ENCODE data around the gene KRTAP5-3. TPM values are rescaled to one million over a fixed set of nuclear protein-coding genes. Genes with fewer than 3 reads are reported as not detected.

Gene KRTAP5-3
- total RNA-seq, 1 experiment from 2014 or later, result not detected

DNA sequence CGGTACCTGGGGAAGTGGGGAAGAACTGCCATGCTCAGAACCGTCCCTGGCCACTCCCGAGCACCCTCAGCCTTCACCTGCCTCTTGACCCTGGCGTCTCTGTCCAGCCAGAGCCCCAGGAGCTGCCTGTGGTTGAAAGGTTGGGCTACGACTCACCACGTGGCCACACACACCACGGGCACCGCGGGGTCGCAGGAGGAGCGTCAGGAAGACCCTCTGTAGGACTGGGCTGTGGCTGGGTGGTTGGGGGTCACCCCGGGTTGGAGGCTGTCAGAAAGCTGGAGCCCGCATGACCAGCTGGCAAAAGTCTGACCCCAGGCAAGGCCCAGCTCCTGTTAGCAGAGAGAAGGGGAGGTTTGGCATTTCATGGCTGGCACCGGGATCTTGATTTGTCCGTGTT lies 32.8 kb upstream of the KRTAP5-3 start:
- no peak overlapping the region for H3K27ac Mint-ChIP-seq
- TF ChIP-seq, protein P1, sequence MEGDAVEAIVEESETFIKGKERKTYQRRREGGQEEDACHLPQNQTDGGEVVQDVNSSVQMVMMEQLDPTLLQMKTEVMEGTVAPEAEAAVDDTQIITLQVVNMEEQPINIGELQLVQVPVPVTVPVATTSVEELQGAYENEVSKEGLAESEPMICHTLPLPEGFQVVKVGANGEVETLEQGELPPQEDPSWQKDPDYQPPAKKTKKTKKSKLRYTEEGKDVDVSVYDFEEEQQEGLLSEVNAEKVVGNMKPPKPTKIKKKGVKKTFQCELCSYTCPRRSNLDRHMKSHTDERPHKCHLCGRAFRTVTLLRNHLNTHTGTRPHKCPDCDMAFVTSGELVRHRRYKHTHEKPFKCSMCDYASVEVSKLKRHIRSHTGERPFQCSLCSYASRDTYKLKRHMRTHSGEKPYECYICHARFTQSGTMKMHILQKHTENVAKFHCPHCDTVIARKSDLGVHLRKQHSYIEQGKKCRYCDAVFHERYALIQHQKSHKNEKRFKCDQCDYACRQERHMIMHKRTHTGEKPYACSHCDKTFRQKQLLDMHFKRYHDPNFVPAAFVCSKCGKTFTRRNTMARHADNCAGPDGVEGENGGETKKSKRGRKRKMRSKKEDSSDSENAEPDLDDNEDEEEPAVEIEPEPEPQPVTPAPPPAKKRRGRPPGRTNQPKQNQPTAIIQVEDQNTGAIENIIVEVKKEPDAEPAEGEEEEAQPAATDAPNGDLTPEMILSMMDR (conservative IDR thresholded peaks at IDR 0.05), result no peak

More for the DNA sequence above, 32.8 kb upstream of the KRTAP5-3 start:
- Mint-ChIP-seq H3K4me3 (no peak overlapping the region), H3K27me3 (ENCODE audit: low read depth) (peaks cover 31% of the 10 kb centered on the region), H3K9me3 (no peaks in the 10 kb centered on the region), H3K36me3 (ENCODE audit: insufficient read depth in 1 of 3, low read depth in 3 of 3) (no peaks in the 10 kb centered on the region), H3K4me1 (peaks cover 3 to 5% of the 10 kb centered on the region in 2 experiments; a peak in 2 of 4 replicates)
- H2BK120ac ChIP-seq (ENCODE audit: low read depth, low read length, poor library complexity, severe bottlenecking), result no peak overlapping the region
- no peak overlapping the region for H2BK5ac ChIP-seq (ENCODE audit: insufficient read length, low read length)
- no peak for DNase-seq
- H3K9me3 ChIP-seq (ENCODE audit: control insufficient read depth, low read depth, low read length), result no peaks in the 10 kb centered on the region
- no peak overlapping the region for H3K14ac ChIP-seq (ENCODE audit: insufficient read depth, low read length)
- H3K23ac ChIP-seq (ENCODE audit: insufficient read length, low read depth, low read length), result no peak overlapping the region
- no peak overlapping the region for H3K27ac ChIP-seq (ENCODE audit: insufficient read length, low read depth, low read length)
- H3K4me2 ChIP-seq (ENCODE audit: insufficient read depth, insufficient read length, low read length), result no peak overlapping the region
- H3K23me2 ChIP-seq (ENCODE audit: insufficient read length, low read depth, low read length, poor library complexity, severe bottlenecking), result no peaks in the 10 kb centered on the region
- no peak overlapping the region for H3K56ac ChIP-seq (ENCODE audit: insufficient read length, low read depth, low read length)
- H3T11ph ChIP-seq (ENCODE audit: low read length), result no peak overlapping the region
- no peak overlapping the region for H4K91ac ChIP-seq (ENCODE audit: insufficient read length, low read depth, low read length)
- H4K8ac ChIP-seq (replicated peaks; ENCODE audit: insufficient read length, low read depth, low read length), result no peak overlapping the region
- WGBS (ENCODE audit: extremely low coverage, insufficient read length, low lambda C conversion rate), result no CpG with 5 or more reads among the region's 15 CpGs
- no peaks in the 10 kb centered on the region for H3K79me1 ChIP-seq (ENCODE audit: insufficient read depth, low read depth, low read length, poor library complexity, severe bottlenecking)
- H2BK20ac ChIP-seq (ENCODE audit: low read depth, low read length, poor library complexity, severe bottlenecking), result no peak overlapping the region
- no peak overlapping the region for H3K9ac ChIP-seq (ENCODE audit: extremely low read depth, insufficient read length, low read length)
- H4K20me1 ChIP-seq (ENCODE audit: control insufficient read depth, insufficient read depth, insufficient read length), result no peaks in the 10 kb centered on the region
- H2AK5ac ChIP-seq (ENCODE audit: insufficient read length, low read length), result no peak overlapping the region
- no peak overlapping the region for H3K18ac ChIP-seq (ENCODE audit: insufficient read length, low read depth, low read length)
- no peak overlapping the region for H2AFZ ChIP-seq (ENCODE audit: low read length)
- no peaks in the 10 kb centered on the region for H3K4me1 ChIP-seq (ENCODE audit: insufficient read depth, low read length)
- no peak overlapping the region for H3K4ac ChIP-seq (ENCODE audit: low read depth, low read length)
- H2BK12ac ChIP-seq (ENCODE audit: insufficient read length, low read depth, low read length), result no peak overlapping the region
- H3K27me3 ChIP-seq (ENCODE audit: insufficient read depth, low read length), result no peaks in the 10 kb centered on the region
- no peak overlapping the region for H2BK15ac ChIP-seq (ENCODE audit: low read depth, low read length)
- H3K79me2 ChIP-seq (ENCODE audit: insufficient read depth, low read length), result no peaks in the 10 kb centered on the region
- no peak overlapping the region for H4K5ac ChIP-seq (ENCODE audit: insufficient read length, low read depth, low read length)
